H9 (cell line): ENCODE data around the gene SLC2A5. TPM values are rescaled to one million over a fixed set of nuclear protein-coding genes. Genes with fewer than 3 reads are reported as not detected.

Experiments
- DNase-seq: peaks from one replicate; pipeline ENCODE4 v3.0.0-alpha.2; 2017
- H2AFZ ChIP-seq: one replicate; pipeline ENCODE4 v1.6.1; 2013; ENCODE audit warnings: mild to moderate bottlenecking, low read length, control low read depth, moderate library complexity
- H2AK5ac ChIP-seq: 2 replicates; pipeline ENCODE4 v1.6.1; 2013; ENCODE audit warnings: low read length, control low read depth, mixed read lengths; ENCODE audit not compliant: insufficient read length
- H2BK120ac ChIP-seq: one replicate; pipeline ENCODE4 v1.6.1; 2013; ENCODE audit warnings: low read depth, mild to moderate bottlenecking, low read length, control low read depth, inconsistent platforms; ENCODE audit not compliant: poor library complexity, severe bottlenecking
- H2BK12ac ChIP-seq: 2 replicates; pipeline ENCODE4 v1.6.1; 2013; ENCODE audit warnings: low read length, control low read depth, mixed read lengths, low read depth; ENCODE audit not compliant: insufficient read length
- H2BK15ac ChIP-seq: 2 replicates; pipeline ENCODE4 v1.6.1; 2013; ENCODE audit warnings: low read depth, low read length, control low read depth
- H2BK20ac ChIP-seq: one replicate; pipeline ENCODE4 v1.6.1; 2013; ENCODE audit warnings: low read depth, mild to moderate bottlenecking, low read length, control low read depth, inconsistent platforms; ENCODE audit not compliant: poor library complexity, severe bottlenecking
- H2BK5ac ChIP-seq: 2 replicates; pipeline ENCODE4 v1.6.1; 2013; ENCODE audit warnings: low read length, control low read depth, mixed read lengths; ENCODE audit not compliant: insufficient read length
- H3K14ac ChIP-seq: 2 replicates; pipeline ENCODE4 v1.6.1; 2013; ENCODE audit warnings: low read length, control low read depth; ENCODE audit not compliant: insufficient read depth
- H3K18ac ChIP-seq: 2 replicates; pipeline ENCODE4 v1.6.1; 2013; ENCODE audit warnings: low read depth, mild to moderate bottlenecking, mixed read lengths, low read length, control low read depth; ENCODE audit not compliant: insufficient read length
- H3K23ac ChIP-seq: 2 replicates; pipeline ENCODE4 v1.6.1; 2013; ENCODE audit warnings: low read length, control low read depth, mixed read lengths, low read depth; ENCODE audit not compliant: insufficient read length
- H3K23me2 ChIP-seq: 2 replicates; pipeline ENCODE4 v1.6.1; 2013; ENCODE audit warnings: low read depth, mild to moderate bottlenecking, mixed read lengths, low read length, control low read depth; ENCODE audit not compliant: insufficient read length, poor library complexity, severe bottlenecking
- H3K27ac ChIP-seq: 2 replicates; pipeline ENCODE4 v1.5.1; 2013; ENCODE audit warnings: low read length, control low read depth, mixed read lengths, low read depth; ENCODE audit not compliant: insufficient read length
- H3K27me3 ChIP-seq: 2 replicates; pipeline ENCODE4 v1.6.1; 2013; ENCODE audit warnings: low read length, control low read depth, inconsistent platforms; ENCODE audit not compliant: insufficient read depth
- H3K4ac ChIP-seq: 2 replicates; pipeline ENCODE4 v1.6.1; 2013; ENCODE audit warnings: low read depth, mild to moderate bottlenecking, control low read depth, inconsistent platforms, low read length, moderate library complexity
- H3K4me1 ChIP-seq: 2 replicates; pipeline ENCODE4 v1.6.1; 2013; ENCODE audit warnings: low read length, control low read depth, inconsistent platforms; ENCODE audit not compliant: insufficient read depth
- H3K4me2 ChIP-seq: 2 replicates; pipeline ENCODE4 v1.6.1; 2013; ENCODE audit warnings: low read length, control low read depth, mixed read lengths; ENCODE audit not compliant: insufficient read length, insufficient read depth
- H3K56ac ChIP-seq: 2 replicates; pipeline ENCODE4 v1.6.1; 2013; ENCODE audit warnings: low read depth, mild to moderate bottlenecking, mixed read lengths, low read length, control low read depth; ENCODE audit not compliant: insufficient read length
- H3K79me1 ChIP-seq: 2 replicates; pipeline ENCODE4 v1.6.1; 2013; ENCODE audit warnings: low read depth, mild to moderate bottlenecking, moderate library complexity, low read length, control low read depth, inconsistent platforms; ENCODE audit not compliant: insufficient read depth, poor library complexity, severe bottlenecking
- H3K79me2 ChIP-seq: 2 replicates; pipeline ENCODE4 v1.6.1; 2013; ENCODE audit warnings: low read length, control low read depth, inconsistent platforms; ENCODE audit not compliant: insufficient read depth
- H3K9ac ChIP-seq: 2 replicates; pipeline ENCODE4 v1.6.1; 2013; ENCODE audit warnings: low read length, control low read depth, mixed read lengths; ENCODE audit not compliant: insufficient read length; ENCODE audit errors: extremely low read depth
- H3K9me3 ChIP-seq: one replicate; pipeline ENCODE4 v1.6.1; 2013; ENCODE audit warnings: low read depth, low read length, inconsistent platforms; ENCODE audit not compliant: control insufficient read depth
- H3T11ph ChIP-seq: one replicate; pipeline ENCODE4 v1.6.1; 2013; ENCODE audit warnings: mild to moderate bottlenecking, low read length, control low read depth, inconsistent platforms
- H4K20me1 ChIP-seq: one replicate; pipeline ENCODE4 v1.6.1; 2013; ENCODE audit not compliant: control insufficient read depth, insufficient read length, insufficient read depth
- H4K5ac ChIP-seq: 2 replicates; pipeline ENCODE4 v1.6.1; 2013; ENCODE audit warnings: low read depth, mild to moderate bottlenecking, mixed read lengths, low read length, control low read depth; ENCODE audit not compliant: insufficient read length
- H4K8ac ChIP-seq: replicated peaks from 2 replicates; pipeline ENCODE4 v1.6.1; 2013; ENCODE audit warnings: low read length, control low read depth, mixed read lengths, low read depth; ENCODE audit not compliant: insufficient read length
- H4K91ac ChIP-seq: 2 replicates; pipeline ENCODE4 v1.6.1; 2013; ENCODE audit warnings: low read depth, mild to moderate bottlenecking, moderate library complexity, mixed read lengths, low read length, control low read depth; ENCODE audit not compliant: insufficient read length
- H3K27ac Mint-ChIP-seq, 3 experiments: 2 replicates in 2 of 3; 3 replicates in 1 of 3; pipeline ENCODE4 v1.8.0; 2020 to 2021; ENCODE audit warnings: mixed read lengths in 3 of 3, mild to moderate bottlenecking in 1 of 3, moderate library complexity in 1 of 3
- H3K27me3 Mint-ChIP-seq: 2 replicates; pipeline ENCODE4 v1.8.0; 2021; ENCODE audit warnings: low read depth, mild to moderate bottlenecking, moderate library complexity, mixed read lengths
- H3K36me3 Mint-ChIP-seq, 3 experiments: 2 replicates in 2 of 3; 3 replicates in 1 of 3; pipeline ENCODE4 v1.8.0; 2020 to 2021; ENCODE audit warnings: low read depth in 3 of 3, mixed read lengths in 3 of 3; ENCODE audit not compliant: insufficient read depth in 1 of 3
- H3K4me1 Mint-ChIP-seq, 2 experiments: 2 replicates each; pipeline ENCODE4 v1.8.0; 2020; ENCODE audit warnings: mixed read lengths in 2 of 2
- H3K4me3 Mint-ChIP-seq, 2 experiments: 2 replicates in 1 of 2; 3 replicates in 1 of 2; pipeline ENCODE4 v1.8.0; 2020 to 2021; ENCODE audit warnings: mild to moderate bottlenecking in 2 of 2, mixed read lengths in 2 of 2, moderate library complexity in 1 of 2
- H3K9me3 Mint-ChIP-seq, 2 experiments: 2 replicates in 1 of 2; 3 replicates in 1 of 2; pipeline ENCODE4 v1.8.0; 2020; ENCODE audit warnings: mild to moderate bottlenecking in 2 of 2, mixed read lengths in 2 of 2, moderate library complexity in 1 of 2
- CTCF ChIP-seq: fragments of 200-600 bp; sonication (generic); conservative IDR thresholded peaks from 3 replicates; pipeline ENCODE4 v1.8.0; 2021; ENCODE audit warnings: antibody characterized with exemption, mild to moderate bottlenecking
- WGBS: extraction: QIAGEN DNeasy Blood & Tissue Kit; methylation state at CpG from one replicate; pipeline ENCODE4 v1.1.7; 2013; ENCODE audit warnings: missing lambda C conversion rate, low lambda C conversion rate, mixed read lengths; ENCODE audit not compliant: insufficient read length; ENCODE audit errors: extremely low coverage; 5-methylcytosine and 5-hydroxymethylcytosine counted together
- total RNA-seq: library from RNA; stranded (reverse); gene quantifications from 2 replicates; pipeline ENCODE4 v1.2.1, GENCODE V29; 2021

SLC2A5 gene
- total RNA-seq, 1 experiment from 2014 or later: not detected

GRCh38 chr1:9018333-9018732, 51.1 kb downstream of the SLC2A5 start:
- H3K79me2 ChIP-seq: no peaks in the 10 kb centered on the region
- no peak overlapping the region for H3K27ac ChIP-seq
- no peak overlapping the region for H3K4me3 Mint-ChIP-seq
- H2BK5ac ChIP-seq: no peak overlapping the region
- no peaks in the 10 kb centered on the region for H3K9me3 ChIP-seq
- H3K4me1 Mint-ChIP-seq: peaks cover 0 to 6% of the 10 kb centered on the region in 2 experiments; a peak in 1 of 4 replicates
- no peak overlapping the region for H3K4ac ChIP-seq
- no peaks in the 10 kb centered on the region for H3K23me2 ChIP-seq
- no peak overlapping the region for H3K4me2 ChIP-seq
- H3K36me3 Mint-ChIP-seq: no peaks in the 10 kb centered on the region
- H2BK120ac ChIP-seq: no peak overlapping the region
- H3K56ac ChIP-seq: no peak overlapping the region
- no peak overlapping the region for H2BK15ac ChIP-seq
- no peak overlapping the region for H3K9ac ChIP-seq
- no peak overlapping the region for H3T11ph ChIP-seq
- no peak overlapping the region for H4K5ac ChIP-seq
- no peaks in the 10 kb centered on the region for H3K27me3 Mint-ChIP-seq
- no peak overlapping the region for H2BK12ac ChIP-seq
- DNase-seq: no peak
- no peaks in the 10 kb centered on the region for H4K20me1 ChIP-seq
- no CpG with 5 or more reads among the region's 13 CpGs for WGBS
- no peaks in the 10 kb centered on the region for H3K9me3 Mint-ChIP-seq
- H3K27ac Mint-ChIP-seq: no peak overlapping the region
- no peak overlapping the region for H3K14ac ChIP-seq
- no peak for TF ChIP-seq CTCF
- H4K8ac ChIP-seq: no peak overlapping the region
- no peak overlapping the region for H3K18ac ChIP-seq
- H3K27me3 ChIP-seq: no peaks in the 10 kb centered on the region
- no peaks in the 10 kb centered on the region for H3K4me1 ChIP-seq
- H3K79me1 ChIP-seq: no peaks in the 10 kb centered on the region
- H2BK20ac ChIP-seq: no peak overlapping the region
- no peak overlapping the region for H2AFZ ChIP-seq
- H4K91ac ChIP-seq: no peak overlapping the region
- no peak overlapping the region for H3K23ac ChIP-seq
- H2AK5ac ChIP-seq: no peak overlapping the region
